ENCODE measurements around the gene CYP1A2. TPM values are rescaled to one million over a fixed set of nuclear protein-coding genes. Genes with fewer than 3 reads are reported as not detected.
"Not testable (repeated sequence)": the region's sequence is repeated elsewhere in the genome, so short reads cannot be mapped to it uniquely, and the experiment has no call there.

Gene CYP1A2
- total RNA-seq, 2 experiments from 2014 or later = not detected

GRCh38 chr15:74779162-74779648 is 30.6 kb downstream of the CYP1A2 start:
- Mint-ChIP-seq H3K27me3 (no peaks in the 10 kb centered on the region), H3K4me3 (peak overlapping the region; percentile 42), H3K27ac (peak overlapping the region; percentile 96), H3K36me3 (peaks cover 36% of the 10 kb centered on the region), H3K9me3 (peaks cover 1% of the 10 kb centered on the region), H3K4me1 (peaks cover 61% of the 10 kb centered on the region)
- no peak for DNase-seq

GRCh38 chr15:74780523-74781430 is 32.1 kb downstream of the CYP1A2 start:
- Mint-ChIP-seq H3K27me3 (no peaks in the 10 kb centered on the region), H3K36me3 (peaks cover 50% of the 10 kb centered on the region), H3K4me1 (peaks cover 57% of the 10 kb centered on the region), H3K27ac (peak overlapping the region; percentile 96), H3K4me3 (peak overlapping the region; percentile 88), H3K9me3 (peaks cover 1% of the 10 kb centered on the region)
- DNase-seq = peak; percentile 48

DNA sequence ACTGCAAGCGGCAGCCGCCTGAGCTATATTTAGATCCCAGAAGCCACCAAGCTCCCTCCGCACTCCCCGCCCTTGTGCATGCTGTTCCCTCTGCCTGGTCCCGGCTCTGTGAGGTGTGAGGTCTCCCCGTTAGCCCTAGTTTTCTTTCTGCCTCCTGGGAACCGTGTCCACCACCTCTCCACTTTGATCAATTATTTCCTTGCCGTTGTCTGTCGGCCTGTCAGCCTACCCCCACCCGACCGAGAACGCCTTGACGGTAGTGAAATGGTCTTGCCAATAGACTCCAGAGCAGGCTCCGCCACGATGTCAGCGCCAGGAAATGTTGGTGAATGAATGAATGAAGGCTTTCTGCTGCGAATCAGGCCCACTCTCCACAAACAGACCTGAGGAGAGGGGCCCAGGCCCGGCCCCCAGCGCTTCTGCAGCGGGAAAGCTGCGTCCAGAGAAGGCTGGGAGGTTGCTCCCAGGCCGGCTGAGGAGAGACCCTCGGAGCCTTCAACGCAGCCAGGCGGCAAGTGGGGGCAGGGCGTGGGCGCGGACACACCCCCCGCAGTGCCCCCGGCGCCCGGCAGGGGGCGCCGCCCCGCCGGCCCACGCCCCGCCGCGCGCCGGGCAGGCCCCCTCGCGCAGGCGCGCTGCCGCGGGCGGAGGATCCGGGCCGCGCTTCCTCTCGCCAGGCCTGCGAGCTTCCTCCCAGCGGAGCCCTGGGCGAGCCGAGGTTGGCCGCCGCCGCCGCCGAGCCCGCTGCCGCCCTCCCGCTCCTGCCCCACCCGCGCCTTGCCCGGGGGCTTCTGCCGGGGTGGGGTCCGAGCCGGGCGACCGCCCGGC is 33.0 kb downstream of the CYP1A2 start, which contains the start of gene CSK:
TSS of gene CSK (plus strand) at position 650 of the 828 bp plus-strand sequence. CDS start 16,218 bp downstream, outside the sequence.
- peaks cover 56% of the 10 kb centered on the region for H3K4me1 Mint-ChIP-seq
- DNase-seq = peak; percentile 89
- peak within 1 kb of the TSS; percentile 89 for H3K4me3 Mint-ChIP-seq
- H3K27me3 Mint-ChIP-seq = no peaks in the 10 kb centered on the region
- H3K27ac Mint-ChIP-seq = peak within 1 kb of the TSS; percentile 99
- H3K36me3 Mint-ChIP-seq = peaks cover 55% of the 10 kb centered on the region
- peaks cover 1% of the 10 kb centered on the region for H3K9me3 Mint-ChIP-seq

DNA sequence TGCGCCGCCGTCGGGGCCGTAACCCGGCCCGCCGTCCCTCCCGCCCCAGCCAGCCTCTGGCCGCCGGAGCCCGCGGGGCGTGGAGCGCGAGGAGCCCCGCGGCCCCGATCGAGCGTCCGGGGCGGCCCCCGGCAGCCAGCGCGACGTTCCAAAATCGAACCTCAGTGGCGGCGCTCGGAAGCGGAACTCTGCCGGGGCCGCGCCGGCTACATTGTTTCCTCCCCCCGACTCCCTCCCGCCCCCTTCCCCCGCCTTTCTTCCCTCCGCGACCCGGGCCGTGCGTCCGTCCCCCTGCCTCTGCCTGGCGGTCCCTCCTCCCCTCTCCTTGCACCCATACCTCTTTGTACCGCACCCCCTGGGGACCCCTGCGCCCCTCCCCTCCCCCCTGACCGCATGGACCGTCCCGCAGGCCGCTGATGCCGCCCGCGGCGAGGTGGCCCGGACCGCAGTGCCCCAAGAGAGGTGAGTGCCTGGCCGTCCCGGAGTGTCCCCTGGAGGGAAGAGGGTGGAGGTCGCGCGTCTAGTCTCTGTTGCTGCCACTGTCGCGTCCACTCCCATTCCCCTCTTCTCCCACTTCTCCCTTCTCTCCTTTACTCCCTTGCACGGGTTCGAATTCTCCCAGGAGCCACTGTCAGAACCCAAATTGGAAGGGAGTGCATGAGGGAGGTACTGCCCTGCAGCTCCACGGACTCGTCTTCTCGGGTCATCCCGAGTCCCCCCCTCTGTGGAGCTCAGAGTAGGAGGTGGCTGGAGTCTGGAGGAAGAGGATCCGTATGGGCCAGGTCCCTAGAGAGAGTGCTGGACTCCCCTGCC is 33.8 kb downstream of the CYP1A2 start:
- peak overlapping the region; percentile 99 for H3K27ac Mint-ChIP-seq
- H3K9me3 Mint-ChIP-seq = peaks cover 1% of the 10 kb centered on the region
- H3K36me3 Mint-ChIP-seq = peaks cover 55% of the 10 kb centered on the region
- H3K27me3 Mint-ChIP-seq = no peaks in the 10 kb centered on the region
- H3K4me3 Mint-ChIP-seq = peak overlapping the region; percentile 89
- DNase-seq = peak; percentile 65
- peaks cover 55% of the 10 kb centered on the region for H3K4me1 Mint-ChIP-seq

- H3K27me3 Mint-ChIP-seq = no peaks in the 10 kb centered on the region
- H3K9me3 Mint-ChIP-seq = peaks cover 1% of the 10 kb centered on the region
- H3K36me3 Mint-ChIP-seq = peaks cover 57% of the 10 kb centered on the region
- H3K4me1 Mint-ChIP-seq = peaks cover 54% of the 10 kb centered on the region
- peak overlapping the region; percentile 89 for H3K4me3 Mint-ChIP-seq
- peak; percentile 55 for DNase-seq
- peak overlapping the region; percentile 99 for H3K27ac Mint-ChIP-seq
These were observed 34.6 kb downstream of the CYP1A2 start for GRCh38 chr15:74783072-74783807.

GRCh38 chr15:74783808-74784175 is 35.1 kb downstream of the CYP1A2 start:
- DNase-seq = no peak
- Mint-ChIP-seq H3K9me3 (peaks cover 1% of the 10 kb centered on the region), H3K27ac (peak overlapping the region; percentile 99), H3K36me3 (peaks cover 57% of the 10 kb centered on the region), H3K4me3 (peak overlapping the region; percentile 89), H3K27me3 (no peaks in the 10 kb centered on the region), H3K4me1 (peaks cover 53% of the 10 kb centered on the region)

DNA sequence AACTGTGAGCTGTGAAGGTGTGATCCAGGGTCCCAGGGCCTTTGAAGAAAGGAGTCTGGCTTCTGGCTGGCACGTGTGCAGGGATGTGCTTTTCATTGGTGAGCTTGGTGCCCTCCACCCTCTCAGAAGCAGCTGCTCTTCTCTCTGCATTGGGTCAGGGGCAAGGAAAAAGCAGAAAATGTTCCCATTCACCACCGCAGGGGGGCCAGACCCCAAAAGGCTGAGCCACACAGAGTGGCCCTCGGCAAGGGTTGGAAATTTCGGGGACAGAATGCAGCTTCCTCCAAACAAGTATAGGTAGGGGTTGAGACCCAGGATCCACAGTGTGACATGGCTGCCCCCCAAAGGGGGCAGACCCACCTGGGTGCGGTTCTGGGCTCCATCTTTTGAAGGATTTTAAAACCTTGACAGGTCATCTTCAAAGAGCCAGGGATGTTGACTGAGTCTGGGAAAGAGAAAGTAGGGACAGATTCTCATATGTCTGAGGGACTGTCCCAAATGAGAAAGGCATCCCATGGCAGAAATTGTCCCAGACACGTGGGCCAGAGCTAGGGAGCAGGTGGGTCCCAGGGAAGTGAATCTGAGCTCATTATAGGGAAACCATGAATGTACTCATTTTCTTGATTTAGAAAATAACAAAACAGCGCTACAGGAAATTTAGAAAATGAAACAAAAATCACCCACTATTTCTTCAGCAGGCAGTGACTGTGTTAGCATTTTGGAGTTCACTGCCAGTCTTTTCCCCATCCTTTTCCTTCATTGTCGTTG is 36.0 kb downstream of the CYP1A2 start:
- H3K4me1 Mint-ChIP-seq = peaks cover 51% of the 10 kb centered on the region
- no peak for DNase-seq
- peak overlapping the region; percentile 89 for H3K4me3 Mint-ChIP-seq
- peak overlapping the region; percentile 99 for H3K27ac Mint-ChIP-seq
- H3K9me3 Mint-ChIP-seq = no peaks in the 10 kb centered on the region
- H3K36me3 Mint-ChIP-seq = peaks cover 58% of the 10 kb centered on the region
- H3K27me3 Mint-ChIP-seq = no peaks in the 10 kb centered on the region

- H3K27ac Mint-ChIP-seq = peak overlapping the region; percentile 99
- H3K27me3 Mint-ChIP-seq = no peaks in the 10 kb centered on the region
- H3K36me3 Mint-ChIP-seq = peaks cover 64% of the 10 kb centered on the region
- DNase-seq = no peak
- peaks cover 49% of the 10 kb centered on the region for H3K4me1 Mint-ChIP-seq
- no peaks in the 10 kb centered on the region for H3K9me3 Mint-ChIP-seq
- peak overlapping the region; percentile 89 for H3K4me3 Mint-ChIP-seq
These were observed 36.8 kb downstream of the CYP1A2 start for GRCh38 chr15:74785194-74786032.

GRCh38 chr15:74786081-74786480 is 37.4 kb downstream of the CYP1A2 start:
- peaks cover 62% of the 10 kb centered on the region for H3K36me3 Mint-ChIP-seq
- not testable (repeated sequence) for DNase-seq, H3K27me3 Mint-ChIP-seq, H3K9me3 Mint-ChIP-seq
- peak overlapping the region; percentile 99 for H3K27ac Mint-ChIP-seq
- peak overlapping the region; percentile 89 for H3K4me3 Mint-ChIP-seq
- H3K4me1 Mint-ChIP-seq = peaks cover 48% of the 10 kb centered on the region

DNA sequence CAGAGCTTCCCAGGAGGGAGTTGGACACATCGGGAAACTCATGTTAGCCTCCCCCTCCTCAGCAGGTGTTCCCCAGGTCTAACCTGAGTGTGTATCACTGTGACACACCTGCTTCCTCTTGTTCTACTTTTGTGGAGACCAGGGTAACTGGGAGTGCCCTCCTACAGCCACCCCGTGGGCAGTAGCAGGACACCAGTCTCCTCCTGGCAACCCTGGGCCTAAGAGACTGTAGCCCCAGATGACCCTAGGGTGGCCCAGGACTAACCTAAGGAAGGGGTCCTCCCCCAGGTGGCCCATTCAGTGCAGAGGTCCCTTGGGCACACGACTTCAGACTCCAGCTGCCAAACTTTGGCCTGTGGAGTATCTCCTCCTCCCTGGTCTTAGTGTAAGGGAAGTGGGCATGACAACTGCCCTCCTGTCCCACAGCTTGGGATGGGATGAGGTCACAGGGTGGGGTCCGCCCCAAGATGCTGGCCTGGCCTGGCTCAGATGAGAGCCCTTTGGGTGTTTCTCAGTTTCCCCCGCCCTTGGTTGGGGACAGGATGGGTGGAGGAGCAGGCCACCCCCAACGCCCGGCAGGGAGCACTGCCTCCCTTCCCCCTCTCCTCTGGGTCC is 38.0 kb downstream of the CYP1A2 start:
- Mint-ChIP-seq H3K4me1 (peaks cover 50% of the 10 kb centered on the region), H3K4me3 (peak overlapping the region; percentile 89), H3K27ac (peak overlapping the region; percentile 99), H3K27me3 (no peaks in the 10 kb centered on the region), H3K36me3 (peaks cover 66% of the 10 kb centered on the region), H3K9me3 (no peaks in the 10 kb centered on the region)
- no peak for DNase-seq

DNA sequence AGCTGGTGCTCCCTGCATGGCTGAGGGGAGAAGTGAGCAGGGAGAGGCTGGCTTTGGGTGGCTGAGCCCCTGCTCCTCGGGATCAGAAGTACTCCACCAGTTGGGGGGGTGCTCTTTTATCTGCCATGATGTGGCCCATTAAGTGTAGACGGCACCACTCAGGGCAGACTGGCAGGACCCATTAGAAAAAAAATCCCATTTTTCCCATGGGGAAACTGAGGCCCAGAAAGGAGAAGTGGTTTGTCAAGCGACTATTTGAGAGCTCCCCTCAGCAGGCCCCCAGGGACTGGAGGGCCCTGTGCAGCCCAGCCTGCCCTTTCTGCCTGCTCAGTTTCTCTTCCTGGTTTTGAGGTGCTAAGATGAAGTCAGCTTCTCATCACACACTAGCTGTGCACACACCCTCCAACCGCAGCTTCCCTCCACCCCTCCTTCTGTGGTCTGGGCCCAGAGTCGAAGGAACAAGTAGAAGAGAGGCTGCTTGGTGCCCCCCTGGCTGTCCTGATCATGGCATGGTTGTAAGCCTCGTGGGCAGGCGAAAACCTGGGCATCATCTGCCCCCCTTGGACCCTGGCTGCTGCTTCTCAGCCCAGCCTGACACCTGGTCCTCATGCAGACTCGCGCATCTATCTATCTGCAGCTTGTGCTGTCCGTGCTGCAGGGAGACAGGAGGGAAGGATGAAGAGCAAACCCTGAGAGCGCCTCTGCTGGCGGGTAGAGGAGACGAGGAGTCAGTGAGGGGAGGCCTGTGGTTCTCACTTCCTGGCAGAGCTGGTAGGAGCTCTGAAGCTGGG is 38.8 kb downstream of the CYP1A2 start:
- peak; percentile 94 for DNase-seq
- H3K4me3 Mint-ChIP-seq = peak overlapping the region; percentile 89
- H3K27me3 Mint-ChIP-seq = no peaks in the 10 kb centered on the region
- peaks cover 71% of the 10 kb centered on the region for H3K36me3 Mint-ChIP-seq
- H3K27ac Mint-ChIP-seq = peak overlapping the region; percentile 99
- H3K4me1 Mint-ChIP-seq = peaks cover 58% of the 10 kb centered on the region
- H3K9me3 Mint-ChIP-seq = no peaks in the 10 kb centered on the region

Measured in activated naive CD8-positive, alpha-beta T cell treated with anti-CD3 and anti-CD28 coated beads for 36 hours (primary cell).